HepG2 (cell line): Measurements from ENCODE around the gene FEM1B. TPM values are rescaled to one million over a fixed set of nuclear protein-coding genes. Genes with fewer than 3 reads are reported as not detected.

Experiments used
- ARNT2 ChIP-seq: sonication (generic); formaldehyde crosslinking; IDR thresholded peaks from 2 replicates; pipeline ENCODE4 v1.8.0; 2022; ENCODE audit warnings: mild to moderate bottlenecking, low read depth, missing genetic modification reagents, moderate library complexity
- HMG20A ChIP-seq: IDR thresholded peaks from 2 replicates; pipeline ENCODE4 v1.6.1; 2016; ENCODE audit warnings: borderline replicate concordance
- NR2F1 ChIP-seq, 2 experiments: fragments of 450-650 bp in 1 of 2; formaldehyde crosslinking in 1 of 2; IDR thresholded peaks; 2 replicates each; pipeline versions ENCODE4 v1.5.0 to v1.6.1; 2016 to 2020; ENCODE audit warnings: mild to moderate bottlenecking in 1 of 2, missing compliant biosample characterization in 1 of 2, missing genetic modification reagents in 1 of 2, moderate library complexity in 1 of 2
- SUZ12 ChIP-seq: fragments of 150-350 bp; IDR thresholded peaks from 2 replicates; pipeline ENCODE4 v1.6.1; 2014; ENCODE audit warnings: low read depth, low read length
- TCF7 ChIP-seq: sonication (generic); IDR thresholded peaks from 2 replicates; pipeline ENCODE4 v1.6.1; 2016; ENCODE audit warnings: antibody characterized with exemption, low read depth
- ZNF430 ChIP-seq: sonication (generic); formaldehyde crosslinking; IDR thresholded peaks from 2 replicates; pipeline ENCODE4 v1.9.0; 2021; ENCODE audit warnings: mild to moderate bottlenecking, missing genetic modification reagents
- ZNF431 ChIP-seq: sonication (generic); formaldehyde crosslinking; IDR thresholded peaks from 2 replicates; pipeline ENCODE4 v1.9.0; 2022; ENCODE audit warnings: missing genetic modification reagents, low read depth, mild to moderate bottlenecking, borderline replicate concordance
- ZNF484 ChIP-seq: sonication (generic); formaldehyde crosslinking; IDR thresholded peaks from 2 replicates; pipeline ENCODE4 v1.5.1; 2020; ENCODE audit warnings: mild to moderate bottlenecking, low read depth, missing genetic modification reagents, borderline replicate concordance
- polyA plus RNA-seq, 8 experiments: library from polyadenylated mRNA; depleted of rRNA in 3 of 8; stranded (reverse) in 7 of 8; unstranded in 1 of 8; fragments of >200 nt; fragmentation: Illumina TruSeq in 4 of 8; extraction: Trizol in 4 of 8; gene quantifications; 2 replicates each; pipeline versions ENCODE4 v1.2.1 to v1.2.3, GENCODE V29; 2011 to 2016; ENCODE audit warnings: low read depth in 4 of 8, missing spikeins in 1 of 8, mixed read lengths in 1 of 8; ENCODE audit not compliant: insufficient read depth in 1 of 8
- total RNA-seq, 5 experiments: library from RNA; depleted of rRNA; stranded (reverse); fragments of >200 nt; fragmentation: Illumina TruSeq; extraction: Trizol; gene quantifications; 2 replicates each; pipeline ENCODE4 v1.2.3, GENCODE V29; 2016; ENCODE audit warnings: low read depth in 1 of 5
- TF ChIP-seq, protein P1 (sequence below): sonication (generic); formaldehyde crosslinking; IDR thresholded peaks from 2 replicates; pipeline ENCODE4 v1.4.0; 2020; ENCODE audit warnings: missing genetic modification reagents
- TF ChIP-seq, protein P2 (sequence below): IDR thresholded peaks from 2 replicates; pipeline ENCODE4 v1.6.1; 2018; ENCODE audit warnings: missing genetic modification reagents
- TF ChIP-seq, protein P3 (sequence below): sonication (generic); formaldehyde crosslinking; IDR thresholded peaks from 2 replicates; pipeline ENCODE4 v1.5.1; 2020; ENCODE audit warnings: missing genetic modification reagents, mild to moderate bottlenecking, borderline replicate concordance
- TF ChIP-seq, protein P4 (sequence below), 2 experiments: sonication (generic) in 1 of 2; formaldehyde crosslinking in 1 of 2; IDR thresholded peaks; 2 replicates each; pipeline versions ENCODE4 v1.5.1 to v1.6.1; 2011 to 2020; ENCODE audit warnings: borderline replicate concordance in 1 of 2, low read depth in 1 of 2, low read length in 1 of 2, mild to moderate bottlenecking in 1 of 2, missing genetic modification reagents in 1 of 2, moderate library complexity in 1 of 2
- TF ChIP-seq, protein P5 (sequence below): sonication (generic); formaldehyde crosslinking; IDR thresholded peaks from 2 replicates; pipeline ENCODE4 v1.5.1; 2020; ENCODE audit warnings: missing genetic modification reagents, mild to moderate bottlenecking, borderline replicate concordance

Gene FEM1B
- total and polyA plus RNA-seq, 2 of the 13 experiments (the other 11 are each of a cell fraction or from before 2014, with no cell fraction given): 38.1 to 40.0 TPM

DNA sequence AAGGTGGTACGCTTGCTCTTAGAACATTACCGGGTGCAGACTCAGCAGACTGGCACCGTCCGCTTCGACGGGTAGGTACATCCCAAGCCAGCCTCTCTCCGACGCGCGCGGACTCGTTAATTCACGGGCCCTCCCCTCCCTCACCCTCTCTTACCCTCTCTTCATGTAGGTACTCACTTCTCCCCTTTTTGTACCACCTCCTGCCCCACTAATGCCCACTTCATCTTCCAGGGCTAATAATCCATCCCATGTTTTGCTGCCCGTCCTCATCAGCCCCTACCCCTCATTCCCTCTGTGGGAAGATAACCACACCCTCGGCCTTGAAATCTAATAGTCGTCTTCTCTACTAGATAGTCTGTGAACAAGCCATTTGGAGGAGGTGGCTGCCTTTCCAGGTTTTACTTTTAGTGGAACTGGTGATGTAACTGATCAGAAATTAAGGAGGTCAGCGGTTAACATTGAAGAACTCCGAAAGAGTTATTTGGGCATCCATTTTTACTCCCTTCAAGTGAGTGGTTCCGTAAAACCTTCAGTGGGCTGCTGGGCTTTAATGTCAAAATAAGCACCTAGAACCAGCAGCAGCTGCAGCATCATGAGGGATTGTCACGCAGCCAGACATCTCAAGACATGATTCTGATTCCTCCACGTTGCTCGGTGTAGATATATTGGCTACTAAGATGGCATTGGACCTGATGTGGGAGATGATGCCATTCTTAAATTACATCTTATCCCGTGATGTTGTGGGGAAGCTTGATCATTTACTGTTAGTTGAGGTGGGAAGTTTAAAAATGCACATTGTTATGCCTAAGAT, 1.3 kb downstream of the FEM1B start (continued):
- TF ChIP-seq, protein P1, sequence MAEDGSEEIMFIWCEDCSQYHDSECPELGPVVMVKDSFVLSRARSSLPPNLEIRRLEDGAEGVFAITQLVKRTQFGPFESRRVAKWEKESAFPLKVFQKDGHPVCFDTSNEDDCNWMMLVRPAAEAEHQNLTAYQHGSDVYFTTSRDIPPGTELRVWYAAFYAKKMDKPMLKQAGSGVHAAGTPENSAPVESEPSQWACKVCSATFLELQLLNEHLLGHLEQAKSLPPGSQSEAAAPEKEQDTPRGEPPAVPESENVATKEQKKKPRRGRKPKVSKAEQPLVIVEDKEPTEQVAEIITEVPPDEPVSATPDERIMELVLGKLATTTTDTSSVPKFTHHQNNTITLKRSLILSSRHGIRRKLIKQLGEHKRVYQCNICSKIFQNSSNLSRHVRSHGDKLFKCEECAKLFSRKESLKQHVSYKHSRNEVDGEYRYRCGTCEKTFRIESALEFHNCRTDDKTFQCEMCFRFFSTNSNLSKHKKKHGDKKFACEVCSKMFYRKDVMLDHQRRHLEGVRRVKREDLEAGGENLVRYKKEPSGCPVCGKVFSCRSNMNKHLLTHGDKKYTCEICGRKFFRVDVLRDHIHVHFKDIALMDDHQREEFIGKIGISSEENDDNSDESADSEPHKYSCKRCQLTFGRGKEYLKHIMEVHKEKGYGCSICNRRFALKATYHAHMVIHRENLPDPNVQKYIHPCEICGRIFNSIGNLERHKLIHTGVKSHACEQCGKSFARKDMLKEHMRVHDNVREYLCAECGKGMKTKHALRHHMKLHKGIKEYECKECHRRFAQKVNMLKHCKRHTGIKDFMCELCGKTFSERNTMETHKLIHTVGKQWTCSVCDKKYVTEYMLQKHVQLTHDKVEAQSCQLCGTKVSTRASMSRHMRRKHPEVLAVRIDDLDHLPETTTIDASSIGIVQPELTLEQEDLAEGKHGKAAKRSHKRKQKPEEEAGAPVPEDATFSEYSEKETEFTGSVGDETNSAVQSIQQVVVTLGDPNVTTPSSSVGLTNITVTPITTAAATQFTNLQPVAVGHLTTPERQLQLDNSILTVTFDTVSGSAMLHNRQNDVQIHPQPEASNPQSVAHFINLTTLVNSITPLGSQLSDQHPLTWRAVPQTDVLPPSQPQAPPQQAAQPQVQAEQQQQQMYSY (CRISPR knock-in tag): peak; percentile 91
- TF ChIP-seq ZNF484 (no peak), TCF7 (no peak), NR2F1 (CRISPR knock-in tag; IDR thresholded peaks at IDR 0.05) (no peak), SUZ12 (no peak), ZNF431 (CRISPR knock-in tag) (no peak), ZNF430 (no peak), ARNT2 (CRISPR knock-in tag) (no peak), HMG20A (CRISPR knock-in tag) (no peak)
- TF ChIP-seq, protein P2, sequence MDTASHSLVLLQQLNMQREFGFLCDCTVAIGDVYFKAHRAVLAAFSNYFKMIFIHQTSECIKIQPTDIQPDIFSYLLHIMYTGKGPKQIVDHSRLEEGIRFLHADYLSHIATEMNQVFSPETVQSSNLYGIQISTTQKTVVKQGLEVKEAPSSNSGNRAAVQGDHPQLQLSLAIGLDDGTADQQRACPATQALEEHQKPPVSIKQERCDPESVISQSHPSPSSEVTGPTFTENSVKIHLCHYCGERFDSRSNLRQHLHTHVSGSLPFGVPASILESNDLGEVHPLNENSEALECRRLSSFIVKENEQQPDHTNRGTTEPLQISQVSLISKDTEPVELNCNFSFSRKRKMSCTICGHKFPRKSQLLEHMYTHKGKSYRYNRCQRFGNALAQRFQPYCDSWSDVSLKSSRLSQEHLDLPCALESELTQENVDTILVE (CRISPR knock-in tag): no peak
- TF ChIP-seq, protein P3, sequence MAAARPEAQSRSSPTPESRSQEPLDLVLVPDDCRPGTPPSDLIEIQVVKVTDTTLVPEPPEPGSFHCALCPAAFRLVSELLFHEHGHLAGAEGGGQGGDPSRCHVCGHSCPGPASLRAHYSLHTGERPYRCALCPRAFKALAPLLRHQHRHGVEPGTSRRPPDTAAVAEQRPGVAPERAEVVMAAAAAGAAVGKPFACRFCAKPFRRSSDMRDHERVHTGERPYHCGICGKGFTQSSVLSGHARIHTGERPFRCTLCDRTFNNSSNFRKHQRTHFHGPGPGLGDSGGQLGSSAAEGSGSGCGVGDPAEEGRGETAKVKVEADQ (CRISPR knock-in tag): no peak
- TF ChIP-seq, protein P4, sequence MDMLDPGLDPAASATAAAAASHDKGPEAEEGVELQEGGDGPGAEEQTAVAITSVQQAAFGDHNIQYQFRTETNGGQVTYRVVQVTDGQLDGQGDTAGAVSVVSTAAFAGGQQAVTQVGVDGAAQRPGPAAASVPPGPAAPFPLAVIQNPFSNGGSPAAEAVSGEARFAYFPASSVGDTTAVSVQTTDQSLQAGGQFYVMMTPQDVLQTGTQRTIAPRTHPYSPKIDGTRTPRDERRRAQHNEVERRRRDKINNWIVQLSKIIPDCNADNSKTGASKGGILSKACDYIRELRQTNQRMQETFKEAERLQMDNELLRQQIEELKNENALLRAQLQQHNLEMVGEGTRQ (IDR thresholded peaks at IDR 0.05; ENCODE audit: low read depth, low read length): no peak
- TF ChIP-seq, protein P4 (CRISPR knock-in tag; IDR thresholded peaks at IDR 0.05; ENCODE audit: borderline replicate concordance): peak; percentile 27; the same call in 1 of the 2 replicates
- TF ChIP-seq, protein P5, sequence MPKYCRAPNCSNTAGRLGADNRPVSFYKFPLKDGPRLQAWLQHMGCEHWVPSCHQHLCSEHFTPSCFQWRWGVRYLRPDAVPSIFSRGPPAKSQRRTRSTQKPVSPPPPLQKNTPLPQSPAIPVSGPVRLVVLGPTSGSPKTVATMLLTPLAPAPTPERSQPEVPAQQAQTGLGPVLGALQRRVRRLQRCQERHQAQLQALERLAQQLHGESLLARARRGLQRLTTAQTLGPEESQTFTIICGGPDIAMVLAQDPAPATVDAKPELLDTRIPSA (CRISPR knock-in tag): no peak
